Middle frontal gyrus (tissue), 1 donor: Measurements from ENCODE around the gene MAGI3.
"Not testable (repeated sequence)": the region's sequence is repeated elsewhere in the genome, so short reads cannot be mapped to it uniquely, and the experiment has no call there.

Experiments used
- DNase-seq: peaks from one replicate; pipeline ENCODE4 v3.0.0-alpha.2; 2015; ENCODE audit warnings: low spot score; ENCODE audit errors: extremely low spot score

MAGI3 gene

DNA sequence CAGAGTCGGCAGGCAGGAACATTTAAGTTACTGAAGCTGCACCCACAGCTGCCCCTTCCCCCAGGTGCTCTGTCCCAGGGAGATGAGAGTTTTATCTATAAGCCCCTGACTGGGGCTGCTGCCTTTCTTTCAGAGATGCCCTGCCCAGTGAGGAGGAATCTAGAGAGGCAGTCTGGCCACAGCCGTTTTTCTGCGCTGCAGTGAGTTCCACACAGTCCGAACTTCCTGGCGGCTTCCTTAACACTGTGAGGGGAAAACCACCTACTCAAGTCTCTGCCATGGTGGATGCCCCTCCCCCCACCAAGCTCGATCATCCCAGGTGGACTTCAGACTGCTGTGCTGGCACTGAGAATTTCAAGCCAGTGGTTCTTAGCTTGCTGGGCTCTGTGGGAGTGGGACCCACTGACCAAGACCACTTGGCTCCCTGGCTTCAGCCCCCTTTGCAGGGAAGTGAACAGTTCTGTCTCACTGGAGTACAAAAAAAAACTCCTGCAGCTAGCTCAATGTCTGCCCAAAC lies 185.5 kb downstream of the MAGI3 start:
- DNase-seq, result not testable (repeated sequence)

DNA sequence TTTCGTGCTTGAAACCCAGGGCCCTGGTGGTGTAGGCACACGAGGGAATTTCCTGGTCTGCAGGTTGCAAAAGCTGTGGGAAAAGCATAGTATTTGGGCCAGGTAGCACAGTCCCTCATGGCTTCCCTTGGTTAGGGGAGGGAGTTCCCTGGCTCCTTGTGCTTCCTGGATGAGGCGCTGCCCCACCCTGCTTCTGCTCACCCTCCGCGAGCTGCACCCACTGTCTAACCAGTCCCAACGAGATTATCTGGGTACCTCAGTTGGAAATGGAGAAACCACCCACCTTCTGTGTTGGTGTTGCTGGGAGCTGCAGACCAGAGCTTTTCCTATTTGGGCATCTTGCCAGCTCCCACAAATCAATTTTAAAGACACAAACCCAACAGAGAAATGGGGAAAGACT lies 186.0 kb downstream of the MAGI3 start:
- no peak for DNase-seq

DNA sequence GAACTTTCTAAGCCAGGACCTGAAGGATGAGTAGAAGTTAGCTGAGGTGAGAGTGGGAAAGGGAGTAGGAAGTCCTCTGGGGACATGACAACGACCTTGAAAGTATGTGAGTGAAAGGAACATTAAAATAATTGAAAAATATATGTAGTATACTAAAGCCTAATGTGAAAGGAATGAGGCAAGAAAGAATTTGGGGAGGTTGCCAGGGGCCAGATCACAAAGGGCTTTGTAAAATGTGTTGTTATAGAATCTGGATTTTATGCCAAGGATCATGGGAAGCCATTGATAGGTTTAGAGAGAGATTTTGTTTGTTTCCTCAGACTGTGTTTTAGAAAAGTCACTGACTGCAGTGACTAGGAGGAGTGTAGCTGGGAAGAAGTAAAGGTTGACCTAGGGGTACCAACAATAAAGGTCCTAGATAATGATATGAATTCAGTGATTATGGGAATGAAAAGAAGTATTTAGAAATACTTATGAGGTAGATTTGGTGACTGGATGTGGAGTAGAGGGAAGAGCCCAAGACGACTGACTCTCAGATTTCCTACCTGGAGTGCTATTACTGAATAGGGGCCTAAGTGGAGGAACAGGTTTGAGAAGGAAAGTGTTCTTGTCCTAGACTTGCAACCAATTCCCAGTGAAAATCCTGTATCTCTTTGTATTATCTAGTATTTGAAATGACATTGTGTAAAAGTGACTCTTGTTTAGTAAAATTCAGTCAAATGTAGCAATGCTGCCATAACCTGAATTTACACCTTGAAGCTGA lies 189.1 kb downstream of the MAGI3 start:
- no peak for DNase-seq

DNA sequence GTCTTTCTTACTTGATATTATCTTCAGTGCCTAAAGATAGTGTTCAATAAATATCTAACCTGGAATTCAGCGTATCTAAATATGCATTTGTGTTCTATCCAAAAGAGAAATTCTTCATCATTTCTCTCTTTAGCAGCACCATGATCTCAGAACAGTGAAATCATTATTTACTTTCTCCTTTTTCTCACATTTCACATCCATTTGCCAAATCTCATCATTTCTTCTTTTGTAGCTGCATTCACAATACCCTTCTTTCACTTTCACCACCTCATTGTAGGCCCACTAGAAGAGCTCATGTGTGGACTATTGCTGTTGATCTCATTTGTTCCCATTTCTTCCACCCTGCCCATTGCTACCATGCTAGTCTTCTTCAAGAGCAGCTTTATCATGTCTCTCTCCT lies 191.0 kb downstream of the MAGI3 start:
- DNase-seq, result no peak

DNA sequence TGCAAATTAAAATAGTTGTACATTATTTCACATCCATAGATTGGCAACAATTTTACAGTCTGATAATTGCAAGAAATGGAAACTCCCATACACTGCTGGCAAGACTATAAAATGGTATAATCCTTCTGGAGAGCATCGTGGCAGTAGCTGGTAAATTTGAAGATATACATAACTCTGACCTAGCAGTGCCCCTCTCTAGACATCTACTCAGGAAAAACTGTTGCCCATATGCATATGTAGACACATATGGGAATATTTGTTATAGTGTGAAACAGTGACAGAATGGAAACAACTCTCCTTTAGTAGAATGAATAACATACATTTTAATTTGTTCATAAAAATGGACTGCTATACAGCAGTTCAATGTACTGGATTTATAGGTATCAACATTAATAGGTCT lies 191.8 kb downstream of the MAGI3 start:
- DNase-seq, result no peak

DNA sequence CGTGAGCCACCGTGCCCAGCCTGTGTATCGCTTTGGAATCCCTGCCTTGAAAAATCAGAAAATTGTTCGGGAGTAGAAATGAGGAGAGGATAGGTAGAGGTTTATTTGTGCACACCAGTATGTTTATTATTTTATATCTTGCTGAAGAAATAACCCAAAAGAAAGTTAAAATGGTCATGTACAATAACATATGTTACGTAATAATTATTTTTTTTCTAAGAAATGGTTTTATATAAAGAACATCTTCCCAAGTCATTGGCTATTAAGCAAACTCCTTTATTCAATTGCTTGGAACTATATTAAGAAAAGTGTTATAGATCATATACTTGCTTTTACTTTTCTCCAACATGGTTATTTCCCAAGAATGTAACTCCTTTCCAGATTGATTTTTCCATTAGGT lies 197.2 kb downstream of the MAGI3 start:
- no peak for DNase-seq

DNA sequence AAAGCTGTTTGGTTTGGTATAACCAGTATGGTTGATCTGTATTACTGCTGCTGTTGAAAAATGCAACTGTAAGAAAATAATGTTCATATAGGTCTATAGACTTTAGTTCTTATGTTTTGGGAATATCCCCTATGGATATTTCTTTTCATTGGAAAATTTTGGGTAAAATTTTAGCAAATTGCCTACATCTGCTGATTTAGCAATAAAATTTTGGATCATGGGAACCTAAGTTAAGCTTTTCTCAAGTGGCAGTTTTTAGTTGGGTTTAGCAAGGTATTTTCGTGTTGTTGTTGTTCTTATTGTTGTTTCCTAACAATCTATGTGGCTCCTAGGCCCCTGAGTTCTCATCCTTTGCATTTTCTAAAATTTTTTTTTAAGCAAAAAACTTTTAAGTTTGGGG lies 201.9 kb downstream of the MAGI3 start:
- DNase-seq, result no peak

DNA sequence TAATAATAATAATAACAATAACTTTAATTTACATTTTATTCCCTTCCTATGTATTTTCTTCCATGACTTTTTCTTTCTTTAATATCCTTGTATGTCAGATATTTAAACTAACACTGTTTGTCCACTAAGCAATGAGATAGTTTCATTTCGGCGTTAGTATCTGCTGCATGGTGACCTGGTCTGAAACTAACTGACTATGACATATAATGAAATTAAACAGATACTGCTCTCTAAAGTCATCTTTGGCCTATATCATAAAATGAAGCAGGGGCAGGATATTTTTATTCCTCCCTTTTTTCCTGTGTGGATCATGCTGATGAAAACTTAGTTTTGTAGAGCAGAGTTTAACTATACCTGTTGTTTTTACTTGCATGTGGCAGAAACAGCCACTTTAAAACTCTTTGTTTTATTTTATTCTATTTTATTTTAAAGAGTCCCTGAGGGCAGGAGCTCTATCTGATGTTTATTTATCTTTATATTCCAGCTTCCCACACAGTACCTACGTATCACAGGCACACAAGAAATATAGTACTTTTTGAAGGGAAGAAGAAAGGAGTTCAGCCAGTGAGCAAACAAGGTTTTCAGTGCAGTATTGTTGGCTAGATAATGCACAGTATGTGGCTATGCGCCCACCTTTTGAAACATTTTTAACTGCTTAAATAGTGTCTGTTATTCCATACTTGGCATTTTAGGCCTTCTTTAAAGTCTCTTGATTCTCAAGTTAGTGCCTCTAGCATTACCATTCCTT lies 203.4 kb downstream of the MAGI3 start:
- no peak for DNase-seq

DNA sequence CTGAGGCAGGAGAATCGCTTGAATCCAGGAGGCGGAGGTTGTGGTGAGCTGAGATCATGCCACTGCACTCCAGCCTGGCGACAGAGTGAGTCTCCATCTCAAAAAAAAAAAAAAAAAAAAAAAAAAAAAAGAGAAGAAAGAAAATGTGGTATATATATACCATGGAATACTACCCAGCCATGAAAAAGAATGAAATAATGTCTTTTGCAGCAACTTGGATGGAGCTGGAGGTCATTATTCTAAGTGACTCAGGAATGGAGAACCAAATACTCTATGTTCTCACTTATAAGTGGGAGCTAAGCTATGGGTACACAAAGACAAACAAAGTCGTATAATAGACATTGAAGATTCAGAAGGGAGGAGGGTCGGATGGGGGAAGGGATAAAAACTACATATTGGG lies 214.2 kb downstream of the MAGI3 start:
- not testable (repeated sequence) for DNase-seq

DNA sequence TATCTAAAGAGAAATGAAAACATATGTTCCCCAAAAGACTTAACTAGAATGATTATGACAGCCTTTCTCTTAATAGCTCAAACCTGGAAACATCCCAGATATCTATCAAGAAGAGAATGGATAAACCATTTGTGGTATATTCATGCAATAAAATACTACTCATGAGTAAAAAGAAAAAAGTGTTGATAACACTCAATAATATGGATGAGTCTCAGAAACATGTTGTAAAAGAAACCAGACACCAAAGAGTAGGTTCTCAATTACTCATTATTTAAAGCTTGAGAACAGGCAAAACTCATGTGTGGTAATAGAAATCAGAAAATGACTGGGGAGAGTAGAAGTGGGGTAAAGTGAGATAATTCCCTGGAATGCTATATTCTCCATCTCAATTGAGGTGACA lies 214.8 kb downstream of the MAGI3 start:
- no peak for DNase-seq

DNA sequence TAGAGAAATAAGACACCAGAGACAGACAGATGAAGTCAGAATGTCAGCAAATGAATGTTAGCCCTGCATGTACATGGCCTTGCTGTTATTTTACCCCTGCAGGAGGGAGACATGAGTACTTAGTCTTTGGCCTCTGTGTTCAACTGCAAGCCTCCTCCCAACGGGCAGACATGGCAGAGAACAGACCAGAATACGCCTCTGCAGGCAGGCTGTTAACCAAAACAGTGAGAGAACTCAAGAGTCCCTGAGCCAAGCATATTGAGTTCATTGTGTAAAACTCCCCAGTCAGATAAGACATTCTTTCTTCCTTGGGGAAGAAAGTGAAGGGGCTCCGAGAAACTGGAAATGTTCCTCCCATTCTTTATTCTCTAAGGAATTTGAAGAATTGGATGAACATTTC lies 218.1 kb downstream of the MAGI3 start:
- no peak for DNase-seq

DNA sequence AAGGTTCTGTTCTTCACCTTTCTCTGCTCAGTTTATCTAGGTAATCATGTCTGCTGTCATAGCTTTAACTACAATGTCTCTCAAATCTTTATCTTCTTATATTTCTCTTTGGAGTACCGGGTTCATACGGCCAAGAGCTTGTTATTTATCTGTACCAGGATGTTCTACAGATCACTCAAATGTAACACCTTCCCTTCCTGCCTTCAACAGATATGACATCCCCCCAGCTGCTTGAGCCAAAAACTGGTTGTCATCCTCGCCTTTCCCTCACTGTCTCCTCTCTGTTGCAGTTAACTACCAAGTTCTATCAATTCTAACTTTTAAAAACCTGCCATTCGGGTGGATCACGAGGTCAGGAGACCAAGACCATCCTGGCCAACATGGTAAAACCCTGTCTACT lies 220.1 kb downstream of the MAGI3 start:
- DNase-seq, result no peak

DNA sequence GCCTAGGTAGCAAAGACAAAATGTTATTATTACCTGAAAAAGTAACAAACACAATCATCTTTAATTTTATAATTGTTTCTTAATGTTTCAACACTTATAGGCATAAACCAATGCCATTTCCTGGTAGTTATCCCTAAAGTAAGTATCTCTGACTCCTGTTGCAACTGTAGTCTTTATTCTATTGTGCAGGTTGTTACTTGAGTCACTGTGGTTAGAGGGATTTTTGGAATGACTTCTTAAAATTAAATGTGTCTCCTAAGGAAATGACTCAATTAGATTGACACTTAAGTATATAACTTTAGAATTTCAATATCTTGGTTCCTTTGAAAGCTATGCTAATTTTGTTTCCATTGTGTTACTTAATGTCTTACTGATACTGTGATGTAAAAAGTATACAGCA lies 225.1 kb downstream of the MAGI3 start:
- DNase-seq, result no peak

DNA sequence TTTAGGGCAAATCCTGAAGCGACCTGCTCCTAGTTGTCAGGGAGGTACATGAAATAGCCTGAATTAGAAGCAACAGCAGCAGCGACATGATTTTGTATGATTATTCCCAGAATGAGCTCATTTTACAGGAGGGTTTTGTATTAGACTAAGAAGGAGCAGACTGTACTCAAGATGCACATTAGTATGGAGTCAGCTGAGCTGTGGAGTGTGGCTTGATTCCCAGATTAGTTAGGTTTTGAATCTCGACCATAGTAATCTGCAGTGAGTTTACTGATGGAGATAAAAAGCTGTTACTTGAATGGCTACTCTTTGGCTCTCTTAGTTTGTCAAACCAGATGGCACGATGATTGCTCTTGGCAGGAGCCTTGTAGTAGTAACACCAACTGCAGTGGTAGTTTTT lies 225.8 kb downstream of the MAGI3 start:
- DNase-seq, result peak; percentile 41

DNA sequence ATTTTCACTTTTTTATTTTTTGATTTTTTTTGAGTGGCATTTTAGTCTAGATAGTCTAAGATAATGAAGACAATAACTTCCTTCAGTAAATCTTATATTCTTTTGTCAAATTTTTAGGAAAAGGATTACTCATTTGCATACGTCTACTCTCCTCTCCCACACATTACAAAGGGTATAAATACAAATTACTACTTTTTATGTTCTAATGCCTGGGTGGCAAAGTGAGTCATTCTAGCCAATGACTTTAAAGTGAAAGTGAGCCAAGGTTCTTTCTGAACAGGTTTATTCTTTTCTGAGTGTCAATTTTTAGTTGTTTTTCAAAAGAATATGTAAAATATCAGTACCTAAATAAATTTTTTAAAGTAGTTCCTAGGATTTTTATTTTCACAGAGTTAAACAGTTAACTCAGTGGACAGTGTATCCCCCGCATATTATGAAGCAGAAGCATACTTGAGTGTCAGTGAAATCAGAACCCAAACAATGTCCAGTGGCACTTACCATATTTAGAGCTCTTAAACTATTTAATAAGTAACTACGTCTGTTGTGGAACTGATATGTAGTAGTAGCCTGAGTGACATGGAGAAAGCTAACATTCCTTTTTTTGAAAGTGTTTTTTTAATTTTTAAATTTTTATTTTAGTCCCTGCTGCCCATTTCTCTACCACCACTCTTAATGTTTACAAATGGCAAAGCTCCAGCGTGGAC lies 227.3 kb downstream of the MAGI3 start:
- no peak for DNase-seq

DNA sequence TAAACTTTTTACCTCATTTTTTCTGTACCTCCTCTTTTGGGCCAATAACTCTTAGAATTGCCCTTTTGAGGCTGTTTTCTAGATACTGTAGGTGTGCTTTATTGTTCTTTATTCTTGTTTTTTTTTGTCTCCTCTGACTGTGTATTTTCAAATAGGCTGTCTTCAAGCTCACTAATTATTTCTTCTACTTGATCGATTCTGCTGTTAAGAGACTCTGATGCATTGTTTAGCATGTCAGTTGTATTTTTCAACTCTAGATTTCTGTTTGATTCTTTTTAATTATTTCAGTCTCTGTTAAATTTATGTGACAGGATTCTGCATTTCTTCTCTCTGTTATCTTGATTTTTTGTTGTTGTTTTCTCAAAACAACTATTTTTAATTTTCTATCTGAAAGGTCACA lies 238.7 kb downstream of the MAGI3 start:
- DNase-seq, result no peak

DNA sequence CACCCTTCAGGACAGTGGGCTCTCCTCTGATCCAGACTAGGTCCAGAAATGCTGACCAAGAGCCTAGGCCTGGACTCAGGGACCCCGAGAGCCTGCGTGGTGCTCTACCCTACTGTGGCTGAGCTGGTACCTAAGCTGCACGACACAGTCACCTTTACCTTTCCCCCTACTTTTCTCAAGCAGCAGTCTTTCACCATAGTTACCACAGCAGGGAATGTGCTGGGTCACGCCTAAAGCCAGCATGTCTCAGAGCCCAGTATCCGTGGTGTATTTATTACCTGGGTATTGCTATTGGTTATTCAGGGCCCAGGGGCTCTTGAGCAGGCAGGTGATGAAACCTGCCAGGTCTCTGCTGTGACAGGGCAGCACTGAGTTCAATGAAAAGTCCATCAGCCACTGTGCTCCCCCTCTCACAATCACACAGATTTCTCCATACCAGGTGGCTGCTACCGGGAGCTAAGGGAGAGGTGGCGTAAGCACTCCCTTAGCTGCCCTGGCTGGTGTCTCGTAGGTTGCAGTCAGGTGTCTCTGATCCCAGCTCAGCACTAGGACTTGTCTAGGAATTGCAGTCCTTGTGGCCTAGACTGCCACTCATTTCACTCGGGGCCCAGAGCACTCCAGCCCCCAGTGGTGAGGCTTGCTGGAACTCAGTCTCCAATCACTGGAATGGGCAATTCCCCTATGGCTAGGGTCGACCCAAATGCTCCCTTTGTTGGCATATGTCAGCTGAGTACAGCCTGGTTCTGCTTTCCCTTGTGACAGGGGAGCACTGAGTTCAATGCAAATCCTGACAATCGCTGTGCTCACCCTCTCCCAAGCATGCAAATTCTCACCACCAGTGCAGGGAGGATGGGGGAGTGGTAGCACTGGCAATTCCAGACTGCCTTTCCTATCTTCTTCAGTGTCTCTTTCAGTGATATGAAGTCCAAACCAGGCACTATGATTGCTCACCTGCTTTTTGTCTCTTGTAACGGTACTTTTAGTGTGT lies 240.3 kb downstream of the MAGI3 start:
- no peak for DNase-seq

DNA sequence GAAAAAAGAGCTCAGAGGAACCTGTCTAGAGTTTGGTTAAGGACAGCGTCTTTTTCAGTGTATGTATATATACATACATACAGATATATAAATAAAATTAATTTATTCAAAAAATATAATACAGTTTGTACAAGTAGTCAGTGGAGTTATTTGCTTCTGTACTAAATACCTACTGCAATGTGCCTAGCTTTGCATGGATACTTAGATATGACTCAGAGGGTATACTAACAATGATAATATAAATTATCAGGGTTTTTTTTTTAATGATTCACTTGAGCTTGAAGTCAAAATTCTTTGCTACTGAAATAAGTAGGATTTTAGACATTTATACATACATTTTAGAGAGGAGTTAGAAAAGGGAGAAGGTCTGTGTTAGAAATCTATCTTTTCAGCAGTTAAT lies 251.1 kb downstream of the MAGI3 start:
- DNase-seq, result no peak

DNA sequence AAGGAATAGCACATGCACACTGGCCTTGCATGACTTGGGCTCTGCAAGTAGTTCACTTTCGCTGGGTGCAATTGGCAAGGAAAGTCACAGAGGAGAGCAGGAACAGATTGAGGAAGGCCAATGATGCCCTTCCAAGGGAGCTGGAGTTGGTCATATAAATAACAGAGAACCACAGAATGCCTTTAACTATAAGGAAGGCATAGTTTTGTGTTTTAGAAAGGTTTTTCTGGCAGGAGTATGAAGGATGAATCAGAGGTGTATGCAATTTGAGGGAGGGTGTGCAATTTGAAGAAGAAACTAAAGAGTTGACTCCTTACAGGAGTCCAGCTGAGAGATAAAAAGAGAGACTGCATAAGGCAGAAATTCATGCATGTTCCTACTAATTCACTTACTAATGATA lies 256.8 kb downstream of the MAGI3 start:
- no peak for DNase-seq

DNA sequence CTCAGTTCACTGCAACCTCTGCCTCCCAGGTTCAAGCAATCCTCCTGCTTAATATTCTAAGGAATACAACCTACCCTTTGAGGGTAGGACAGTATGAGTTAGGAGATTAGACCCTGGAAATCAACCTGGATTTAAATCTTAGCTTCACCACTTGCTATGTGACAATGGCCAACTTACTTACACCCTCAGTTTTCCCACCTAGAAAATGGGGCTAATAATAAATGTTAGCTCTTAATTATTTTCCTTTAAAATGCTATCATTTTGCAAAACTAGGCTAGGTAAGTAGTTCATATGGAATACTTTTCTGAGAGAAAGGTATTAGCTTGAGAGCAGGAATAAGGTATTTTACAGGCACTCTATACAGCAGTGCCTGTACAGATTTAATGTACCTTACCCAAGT lies 258.2 kb downstream of the MAGI3 start:
- no peak for DNase-seq

DNA sequence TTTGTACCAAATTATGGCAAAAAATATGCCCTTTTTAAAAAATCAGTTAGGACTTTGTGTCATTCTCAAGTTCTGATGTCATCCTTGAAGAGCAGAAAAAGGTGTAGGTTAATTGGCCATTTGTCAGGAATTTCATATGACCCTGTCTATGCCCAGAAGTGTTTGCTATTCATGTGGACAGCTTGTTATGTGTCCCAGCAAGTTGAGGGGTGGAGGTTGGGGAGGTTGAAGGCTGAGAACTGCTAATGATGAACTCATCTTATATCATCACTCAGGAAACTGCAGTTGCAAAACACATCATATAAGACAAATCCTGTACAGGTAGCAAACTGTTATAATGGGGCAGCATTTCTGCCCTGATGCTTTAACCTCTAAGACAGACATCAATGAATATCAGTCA lies 262.5 kb downstream of the MAGI3 start:
- no peak for DNase-seq
